H9 (cell line): ENCODE data around the gene TBC1D30. TPM values are rescaled to one million over a fixed set of nuclear protein-coding genes. Genes with fewer than 3 reads are reported as not detected.

ENCODE experiments used
- DNase-seq: peaks from one replicate; pipeline ENCODE4 v3.0.0-alpha.2; 2017
- H2AFZ ChIP-seq: one replicate; pipeline ENCODE4 v1.6.1; 2013; ENCODE audit warnings: mild to moderate bottlenecking, low read length, control low read depth, moderate library complexity
- H2AK5ac ChIP-seq: 2 replicates; pipeline ENCODE4 v1.6.1; 2013; ENCODE audit warnings: low read length, control low read depth, mixed read lengths; ENCODE audit not compliant: insufficient read length
- H2BK120ac ChIP-seq: one replicate; pipeline ENCODE4 v1.6.1; 2013; ENCODE audit warnings: low read depth, mild to moderate bottlenecking, low read length, control low read depth, inconsistent platforms; ENCODE audit not compliant: poor library complexity, severe bottlenecking
- H2BK12ac ChIP-seq: 2 replicates; pipeline ENCODE4 v1.6.1; 2013; ENCODE audit warnings: low read length, control low read depth, mixed read lengths, low read depth; ENCODE audit not compliant: insufficient read length
- H2BK15ac ChIP-seq: 2 replicates; pipeline ENCODE4 v1.6.1; 2013; ENCODE audit warnings: low read depth, low read length, control low read depth
- H2BK20ac ChIP-seq: one replicate; pipeline ENCODE4 v1.6.1; 2013; ENCODE audit warnings: low read depth, mild to moderate bottlenecking, low read length, control low read depth, inconsistent platforms; ENCODE audit not compliant: poor library complexity, severe bottlenecking
- H2BK5ac ChIP-seq: 2 replicates; pipeline ENCODE4 v1.6.1; 2013; ENCODE audit warnings: low read length, control low read depth, mixed read lengths; ENCODE audit not compliant: insufficient read length
- H3K14ac ChIP-seq: 2 replicates; pipeline ENCODE4 v1.6.1; 2013; ENCODE audit warnings: low read length, control low read depth; ENCODE audit not compliant: insufficient read depth
- H3K18ac ChIP-seq: 2 replicates; pipeline ENCODE4 v1.6.1; 2013; ENCODE audit warnings: low read depth, mild to moderate bottlenecking, mixed read lengths, low read length, control low read depth; ENCODE audit not compliant: insufficient read length
- H3K23ac ChIP-seq: 2 replicates; pipeline ENCODE4 v1.6.1; 2013; ENCODE audit warnings: low read length, control low read depth, mixed read lengths, low read depth; ENCODE audit not compliant: insufficient read length
- H3K23me2 ChIP-seq: 2 replicates; pipeline ENCODE4 v1.6.1; 2013; ENCODE audit warnings: low read depth, mild to moderate bottlenecking, mixed read lengths, low read length, control low read depth; ENCODE audit not compliant: insufficient read length, poor library complexity, severe bottlenecking
- H3K27ac ChIP-seq: 2 replicates; pipeline ENCODE4 v1.5.1; 2013; ENCODE audit warnings: low read length, control low read depth, mixed read lengths, low read depth; ENCODE audit not compliant: insufficient read length
- H3K27me3 ChIP-seq: 2 replicates; pipeline ENCODE4 v1.6.1; 2013; ENCODE audit warnings: low read length, control low read depth, inconsistent platforms; ENCODE audit not compliant: insufficient read depth
- H3K4ac ChIP-seq: 2 replicates; pipeline ENCODE4 v1.6.1; 2013; ENCODE audit warnings: low read depth, mild to moderate bottlenecking, control low read depth, inconsistent platforms, low read length, moderate library complexity
- H3K4me1 ChIP-seq: 2 replicates; pipeline ENCODE4 v1.6.1; 2013; ENCODE audit warnings: low read length, control low read depth, inconsistent platforms; ENCODE audit not compliant: insufficient read depth
- H3K4me2 ChIP-seq: 2 replicates; pipeline ENCODE4 v1.6.1; 2013; ENCODE audit warnings: low read length, control low read depth, mixed read lengths; ENCODE audit not compliant: insufficient read length, insufficient read depth
- H3K56ac ChIP-seq: 2 replicates; pipeline ENCODE4 v1.6.1; 2013; ENCODE audit warnings: low read depth, mild to moderate bottlenecking, mixed read lengths, low read length, control low read depth; ENCODE audit not compliant: insufficient read length
- H3K79me1 ChIP-seq: 2 replicates; pipeline ENCODE4 v1.6.1; 2013; ENCODE audit warnings: low read depth, mild to moderate bottlenecking, moderate library complexity, low read length, control low read depth, inconsistent platforms; ENCODE audit not compliant: insufficient read depth, poor library complexity, severe bottlenecking
- H3K79me2 ChIP-seq: 2 replicates; pipeline ENCODE4 v1.6.1; 2013; ENCODE audit warnings: low read length, control low read depth, inconsistent platforms; ENCODE audit not compliant: insufficient read depth
- H3K9ac ChIP-seq: 2 replicates; pipeline ENCODE4 v1.6.1; 2013; ENCODE audit warnings: low read length, control low read depth, mixed read lengths; ENCODE audit not compliant: insufficient read length; ENCODE audit errors: extremely low read depth
- H3K9me3 ChIP-seq: one replicate; pipeline ENCODE4 v1.6.1; 2013; ENCODE audit warnings: low read depth, low read length, inconsistent platforms; ENCODE audit not compliant: control insufficient read depth
- H3T11ph ChIP-seq: one replicate; pipeline ENCODE4 v1.6.1; 2013; ENCODE audit warnings: mild to moderate bottlenecking, low read length, control low read depth, inconsistent platforms
- H4K20me1 ChIP-seq: one replicate; pipeline ENCODE4 v1.6.1; 2013; ENCODE audit not compliant: control insufficient read depth, insufficient read length, insufficient read depth
- H4K5ac ChIP-seq: 2 replicates; pipeline ENCODE4 v1.6.1; 2013; ENCODE audit warnings: low read depth, mild to moderate bottlenecking, mixed read lengths, low read length, control low read depth; ENCODE audit not compliant: insufficient read length
- H4K8ac ChIP-seq: replicated peaks from 2 replicates; pipeline ENCODE4 v1.6.1; 2013; ENCODE audit warnings: low read length, control low read depth, mixed read lengths, low read depth; ENCODE audit not compliant: insufficient read length
- H4K91ac ChIP-seq: 2 replicates; pipeline ENCODE4 v1.6.1; 2013; ENCODE audit warnings: low read depth, mild to moderate bottlenecking, moderate library complexity, mixed read lengths, low read length, control low read depth; ENCODE audit not compliant: insufficient read length
- H3K27ac Mint-ChIP-seq, 3 experiments: 2 replicates in 2 of 3; 3 replicates in 1 of 3; pipeline ENCODE4 v1.8.0; 2020 to 2021; ENCODE audit warnings: mixed read lengths in 3 of 3, mild to moderate bottlenecking in 1 of 3, moderate library complexity in 1 of 3
- H3K27me3 Mint-ChIP-seq: 2 replicates; pipeline ENCODE4 v1.8.0; 2021; ENCODE audit warnings: low read depth, mild to moderate bottlenecking, moderate library complexity, mixed read lengths
- H3K36me3 Mint-ChIP-seq, 3 experiments: 2 replicates in 2 of 3; 3 replicates in 1 of 3; pipeline ENCODE4 v1.8.0; 2020 to 2021; ENCODE audit warnings: low read depth in 3 of 3, mixed read lengths in 3 of 3; ENCODE audit not compliant: insufficient read depth in 1 of 3
- H3K4me1 Mint-ChIP-seq, 2 experiments: 2 replicates each; pipeline ENCODE4 v1.8.0; 2020; ENCODE audit warnings: mixed read lengths in 2 of 2
- H3K4me3 Mint-ChIP-seq, 2 experiments: 2 replicates in 1 of 2; 3 replicates in 1 of 2; pipeline ENCODE4 v1.8.0; 2020 to 2021; ENCODE audit warnings: mild to moderate bottlenecking in 2 of 2, mixed read lengths in 2 of 2, moderate library complexity in 1 of 2
- H3K9me3 Mint-ChIP-seq, 2 experiments: 2 replicates in 1 of 2; 3 replicates in 1 of 2; pipeline ENCODE4 v1.8.0; 2020; ENCODE audit warnings: mild to moderate bottlenecking in 2 of 2, mixed read lengths in 2 of 2, moderate library complexity in 1 of 2
- WGBS: extraction: QIAGEN DNeasy Blood & Tissue Kit; methylation state at CpG from one replicate; pipeline ENCODE4 v1.1.7; 2013; ENCODE audit warnings: missing lambda C conversion rate, low lambda C conversion rate, mixed read lengths; ENCODE audit not compliant: insufficient read length; ENCODE audit errors: extremely low coverage; 5-methylcytosine and 5-hydroxymethylcytosine counted together
- total RNA-seq: library from RNA; stranded (reverse); gene quantifications from 2 replicates; pipeline ENCODE4 v1.2.1, GENCODE V29; 2021
- TF ChIP-seq, protein P1 (sequence below): fragments of 200-600 bp; sonication (generic); conservative IDR thresholded peaks from 3 replicates; pipeline ENCODE4 v1.8.0; 2021; ENCODE audit warnings: antibody characterized with exemption, mild to moderate bottlenecking

The TBC1D30 gene
- total RNA-seq, 1 experiment from 2014 or later = 1.6 TPM

DNA sequence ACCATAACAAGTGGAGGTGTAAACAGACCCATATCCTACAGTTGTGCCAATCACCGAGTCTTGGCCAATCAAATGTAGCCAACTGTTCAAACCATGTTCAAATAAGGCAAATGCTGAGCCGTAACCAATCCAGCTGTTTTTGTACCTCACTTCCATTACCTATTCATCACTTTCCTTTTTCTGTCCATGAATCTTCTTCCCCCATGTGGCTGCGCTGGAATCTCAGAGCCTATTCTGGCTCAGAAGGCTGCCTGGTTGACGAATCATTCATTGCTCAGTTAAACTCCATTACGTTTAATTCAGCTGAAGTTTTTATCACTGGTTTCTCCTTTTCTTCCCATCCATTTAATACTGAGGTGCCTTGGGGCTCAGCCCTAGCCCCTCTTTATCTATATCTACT lies 71.1 kb downstream of the TBC1D30 start:
- Histone ChIP-seq H3K27me3 (no peaks in the 10 kb centered on the region), H2AK5ac (no peak overlapping the region), H3K18ac (no peak overlapping the region), H2BK120ac (no peak overlapping the region), H3K14ac (no peak overlapping the region), H2BK20ac (no peak overlapping the region), H3K27ac (no peak overlapping the region), H2BK15ac (no peak overlapping the region), H3K4ac (no peak overlapping the region), H3K9ac (no peak overlapping the region), H2AFZ (no peak overlapping the region), H4K91ac (no peak overlapping the region), H3K79me2 (no peaks in the 10 kb centered on the region; the same call in 1 of the 2 replicates), H3K56ac (no peak overlapping the region), H3K79me1 (no peaks in the 10 kb centered on the region), H3K23ac (no peak overlapping the region), H3K4me2 (no peak overlapping the region), H4K5ac (no peak overlapping the region), H2BK12ac (no peak overlapping the region), H4K8ac (no peak overlapping the region), H3K23me2 (no peaks in the 10 kb centered on the region), H4K20me1 (no peaks in the 10 kb centered on the region), H3K4me1 (no peaks in the 10 kb centered on the region), H3T11ph (no peak overlapping the region), H3K9me3 (no peaks in the 10 kb centered on the region), H2BK5ac (no peak overlapping the region)
- Mint-ChIP-seq H3K27ac (no peak overlapping the region), H3K4me1 (peaks cover 6% of the 10 kb centered on the region in 2 experiments), H3K4me3 (no peak overlapping the region), H3K9me3 (no peaks in the 10 kb centered on the region; a peak in 1 of 5 replicates), H3K36me3 (no peaks in the 10 kb centered on the region), H3K27me3 (no peaks in the 10 kb centered on the region)
- TF ChIP-seq, protein P1, sequence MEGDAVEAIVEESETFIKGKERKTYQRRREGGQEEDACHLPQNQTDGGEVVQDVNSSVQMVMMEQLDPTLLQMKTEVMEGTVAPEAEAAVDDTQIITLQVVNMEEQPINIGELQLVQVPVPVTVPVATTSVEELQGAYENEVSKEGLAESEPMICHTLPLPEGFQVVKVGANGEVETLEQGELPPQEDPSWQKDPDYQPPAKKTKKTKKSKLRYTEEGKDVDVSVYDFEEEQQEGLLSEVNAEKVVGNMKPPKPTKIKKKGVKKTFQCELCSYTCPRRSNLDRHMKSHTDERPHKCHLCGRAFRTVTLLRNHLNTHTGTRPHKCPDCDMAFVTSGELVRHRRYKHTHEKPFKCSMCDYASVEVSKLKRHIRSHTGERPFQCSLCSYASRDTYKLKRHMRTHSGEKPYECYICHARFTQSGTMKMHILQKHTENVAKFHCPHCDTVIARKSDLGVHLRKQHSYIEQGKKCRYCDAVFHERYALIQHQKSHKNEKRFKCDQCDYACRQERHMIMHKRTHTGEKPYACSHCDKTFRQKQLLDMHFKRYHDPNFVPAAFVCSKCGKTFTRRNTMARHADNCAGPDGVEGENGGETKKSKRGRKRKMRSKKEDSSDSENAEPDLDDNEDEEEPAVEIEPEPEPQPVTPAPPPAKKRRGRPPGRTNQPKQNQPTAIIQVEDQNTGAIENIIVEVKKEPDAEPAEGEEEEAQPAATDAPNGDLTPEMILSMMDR = no peak
- DNase-seq = no peak
- WGBS = no CpG with 5 or more reads among the region's 5 CpGs
